Gastrocnemius medialis (tissue), 4 donors: ENCODE data around the gene LUC7L3.

Experiments used
- POLR2A ChIP-seq, 2 donors: fragments of 450-650 bp; IDR thresholded peaks; one replicate each; pipeline ENCODE4 v1.6.1; 2017; ENCODE audit warnings: antibody characterized with exemption in 2 of 2, mild to moderate bottlenecking in 2 of 2, moderate library complexity in 2 of 2
- TF ChIP-seq, protein P1 (sequence below), 5 experiments: fragments of 450-650 bp in 3 of 5; fragments of 200-600 bp in 2 of 5; sonication (generic) in 2 of 5; IDR thresholded peaks in 4 of 5; conservative IDR thresholded peaks in 1 of 5; 1 replicate in 4 of 5; 2 replicates in 1 of 5; pipeline ENCODE4 v1.5.1; 2016 to 2019; ENCODE audit warnings: antibody characterized with exemption in 5 of 5, mild to moderate bottlenecking in 3 of 5, moderate library complexity in 3 of 5

DNA sequence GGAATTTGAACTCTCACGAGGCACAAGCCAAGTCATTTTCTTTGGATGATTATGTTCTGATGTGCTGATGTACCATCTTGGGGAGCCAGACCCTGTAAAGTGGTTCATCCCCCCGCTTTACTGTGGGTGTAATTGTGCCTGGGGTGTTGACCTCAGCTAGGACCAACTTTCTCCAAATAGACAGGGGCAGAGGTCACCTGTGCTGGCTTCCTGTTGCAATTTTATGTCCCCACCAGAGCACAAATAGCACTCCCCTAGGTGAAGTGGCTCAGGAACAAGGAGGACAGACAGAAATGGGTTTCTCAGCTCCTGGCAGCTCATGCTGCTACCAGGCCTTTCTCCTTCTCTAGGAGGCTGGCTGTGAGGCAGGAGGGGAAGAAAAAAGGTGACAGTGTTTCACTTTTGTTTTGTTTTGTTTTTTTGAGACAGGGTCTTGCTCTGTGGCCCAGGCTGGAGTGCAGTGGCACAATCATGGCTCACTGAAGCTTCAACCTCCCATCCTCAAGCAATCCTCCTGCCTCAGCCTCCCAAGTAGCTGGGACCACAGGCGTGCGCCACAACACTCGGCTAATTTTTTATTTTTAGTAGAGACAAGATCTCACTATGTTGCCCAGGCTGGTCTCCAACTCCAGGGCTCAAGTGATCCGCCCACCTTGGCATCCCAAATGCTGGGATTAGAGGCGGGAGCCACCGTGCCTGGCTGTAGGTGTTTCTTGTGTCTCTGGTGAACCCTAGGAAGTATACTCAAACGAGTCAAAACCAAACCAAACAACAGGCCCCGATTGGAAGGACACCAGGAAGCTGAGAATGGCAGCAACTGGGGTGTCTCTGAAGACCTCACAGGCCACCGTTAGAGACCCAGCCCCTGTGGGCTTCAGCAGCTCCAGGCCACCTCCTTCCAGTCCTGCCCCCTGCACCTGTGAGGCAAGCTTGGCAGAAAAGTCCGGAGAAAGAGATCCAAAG, 83.5 kb downstream of the LUC7L3 start:
- TF ChIP-seq, protein P1, sequence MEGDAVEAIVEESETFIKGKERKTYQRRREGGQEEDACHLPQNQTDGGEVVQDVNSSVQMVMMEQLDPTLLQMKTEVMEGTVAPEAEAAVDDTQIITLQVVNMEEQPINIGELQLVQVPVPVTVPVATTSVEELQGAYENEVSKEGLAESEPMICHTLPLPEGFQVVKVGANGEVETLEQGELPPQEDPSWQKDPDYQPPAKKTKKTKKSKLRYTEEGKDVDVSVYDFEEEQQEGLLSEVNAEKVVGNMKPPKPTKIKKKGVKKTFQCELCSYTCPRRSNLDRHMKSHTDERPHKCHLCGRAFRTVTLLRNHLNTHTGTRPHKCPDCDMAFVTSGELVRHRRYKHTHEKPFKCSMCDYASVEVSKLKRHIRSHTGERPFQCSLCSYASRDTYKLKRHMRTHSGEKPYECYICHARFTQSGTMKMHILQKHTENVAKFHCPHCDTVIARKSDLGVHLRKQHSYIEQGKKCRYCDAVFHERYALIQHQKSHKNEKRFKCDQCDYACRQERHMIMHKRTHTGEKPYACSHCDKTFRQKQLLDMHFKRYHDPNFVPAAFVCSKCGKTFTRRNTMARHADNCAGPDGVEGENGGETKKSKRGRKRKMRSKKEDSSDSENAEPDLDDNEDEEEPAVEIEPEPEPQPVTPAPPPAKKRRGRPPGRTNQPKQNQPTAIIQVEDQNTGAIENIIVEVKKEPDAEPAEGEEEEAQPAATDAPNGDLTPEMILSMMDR (IDR thresholded peaks at IDR 0.05 in 4 of 5, conservative IDR thresholded peaks at IDR 0.05 in 1 of 5), result no peak
- no peak for TF ChIP-seq POLR2A (IDR thresholded peaks at IDR 0.05)
